ENCODE data around the gene PDE7B. TPM values are rescaled to one million over a fixed set of nuclear protein-coding genes. Genes with fewer than 3 reads are reported as not detected.

The PDE7B gene
- polyA plus RNA-seq, 1 of the 3 experiments (the other 2 are of a cell fraction): 1.9 TPM

DNA sequence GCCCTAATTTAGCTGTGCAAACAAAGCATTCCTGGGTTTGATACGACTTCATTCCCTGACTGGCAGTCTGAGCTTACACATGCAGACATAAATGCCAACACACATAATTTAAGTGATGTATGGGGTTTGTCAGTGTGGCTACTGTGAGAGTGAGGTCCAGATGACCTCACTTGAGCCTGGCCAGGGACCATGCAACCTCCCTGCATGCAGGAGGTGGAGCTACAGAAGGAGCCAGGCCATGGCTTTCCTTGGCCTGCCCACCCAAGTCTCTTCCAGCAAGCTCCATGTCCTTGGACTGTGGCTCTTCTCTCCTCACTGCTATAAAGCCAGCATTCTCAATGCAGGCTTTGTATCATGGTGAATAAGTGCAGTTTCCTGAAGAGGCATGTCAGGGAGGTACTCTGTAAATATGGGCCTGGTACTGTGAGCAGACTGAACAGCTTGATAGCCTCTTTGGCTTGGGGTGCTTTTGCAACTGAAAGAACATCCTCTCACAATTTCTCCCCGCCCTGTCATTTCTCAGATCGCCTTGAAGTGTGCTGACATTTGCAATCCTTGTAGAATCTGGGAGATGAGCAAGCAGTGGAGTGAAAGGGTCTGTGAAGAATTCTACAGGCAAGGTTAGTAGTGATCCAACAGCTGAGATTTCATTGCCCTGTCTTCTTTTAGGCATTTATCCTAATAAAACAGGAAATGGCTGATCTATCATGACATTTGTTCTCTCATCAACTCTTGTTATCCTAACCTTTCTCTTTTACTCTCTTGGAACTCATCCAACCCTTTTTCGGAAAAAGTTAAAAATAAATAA, 329.4 kb downstream of the PDE7B start:
- 91% methylated on average over 4 of the region's 4 CpGs for WGBS (ENCODE audit: low lambda C conversion rate)
- Histone ChIP-seq H3K27me3 (ENCODE audit: insufficient read depth) (no peaks in the 10 kb centered on the region), H3K27ac (ENCODE audit: low read depth in 2 of 2, low read length in 1 of 2) (no peak overlapping the region), H3K9me2 (no peaks in the 10 kb centered on the region), H2AFZ (ENCODE audit: low read depth) (no peak overlapping the region), H3K4me2 (no peak overlapping the region), H3K4me3 (ENCODE audit: low read depth in 2 of 2, low read length in 1 of 2) (no peak overlapping the region), H4K20me1 (ENCODE audit: insufficient read depth) (no peaks in the 10 kb centered on the region), H3K36me3 (replicated peaks in 1 of 2; ENCODE audit: control insufficient read depth in 1 of 2, insufficient read depth in 2 of 2, low read length in 1 of 2) (peaks cover 0 to 3% of the 10 kb centered on the region in 2 experiments), H3K9me3 (no peaks in the 10 kb centered on the region), H3K4me1 (ENCODE audit: control insufficient read depth in 1 of 2, insufficient read depth in 2 of 2, low read depth in 1 of 2, low read length in 1 of 2) (peaks cover 0 to 2% of the 10 kb centered on the region in 2 experiments; a peak in 1 of 4 replicates), H3K9ac (no peak overlapping the region), H3F3A (replicated peaks; ENCODE audit: insufficient read depth) (no peaks in the 10 kb centered on the region), H3K79me2 (ENCODE audit: insufficient read depth) (no peaks in the 10 kb centered on the region)
- ChIA-PET POLR2A (no interaction called here), CTCF (interaction anchor here (1.2 kb wide), 1 partner anchor 45 kb away, joined by 3 read pairs; no protein-coding TSS in a partner anchor)
- DNase-seq: no peak
- TF ChIP-seq FOSL2 (IDR thresholded peaks at IDR 0.05; ENCODE audit: borderline replicate concordance, low read depth) (no peak), TEAD4 (IDR thresholded peaks at IDR 0.05; ENCODE audit: borderline replicate concordance, insufficient read depth) (no peak), FOXJ3 (CRISPR knock-in tag; IDR thresholded peaks at IDR 0.05) (no peak), EZH2phosphoT487 (IDR thresholded peaks at IDR 0.05; ENCODE audit: borderline replicate concordance, low read depth) (no peak), RFX5 (IDR thresholded peaks at IDR 0.05; ENCODE audit: low read length) (no peak), JUND (IDR thresholded peaks at IDR 0.05) (no peak), SMC3 (IDR thresholded peaks at IDR 0.05; ENCODE audit: low read depth, low read length) (no peak), MXI1 (IDR thresholded peaks at IDR 0.05; ENCODE audit: low read depth, low read length) (no peak), TCF12 (IDR thresholded peaks at IDR 0.05) (no peak), REST (IDR thresholded peaks at IDR 0.05; ENCODE audit: low read depth, low read length) (no peak), POLR2AphosphoS5 (IDR thresholded peaks at IDR 0.05; ENCODE audit: low read depth, low read length) (no peak), RXRA (IDR thresholded peaks at IDR 0.05; ENCODE audit: borderline replicate concordance, low read depth) (no peak), ZBTB33 (IDR thresholded peaks at IDR 0.05; ENCODE audit: borderline replicate concordance, low read depth) (no peak), YY1 (IDR thresholded peaks at IDR 0.05; ENCODE audit: low read depth) (no peak), TAF1 (IDR thresholded peaks at IDR 0.05; ENCODE audit: borderline replicate concordance, low read depth, low read length) (no peak)
- TF ChIP-seq, protein P1, sequence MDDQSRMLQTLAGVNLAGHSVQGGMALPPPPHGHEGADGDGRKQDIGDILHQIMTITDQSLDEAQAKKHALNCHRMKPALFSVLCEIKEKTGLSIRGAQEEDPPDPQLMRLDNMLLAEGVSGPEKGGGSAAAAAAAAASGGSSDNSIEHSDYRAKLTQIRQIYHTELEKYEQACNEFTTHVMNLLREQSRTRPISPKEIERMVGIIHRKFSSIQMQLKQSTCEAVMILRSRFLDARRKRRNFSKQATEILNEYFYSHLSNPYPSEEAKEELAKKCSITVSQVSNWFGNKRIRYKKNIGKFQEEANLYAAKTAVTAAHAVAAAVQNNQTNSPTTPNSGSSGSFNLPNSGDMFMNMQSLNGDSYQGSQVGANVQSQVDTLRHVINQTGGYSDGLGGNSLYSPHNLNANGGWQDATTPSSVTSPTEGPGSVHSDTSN (IDR thresholded peaks at IDR 0.05): no peak
- TF ChIP-seq, protein P2, sequence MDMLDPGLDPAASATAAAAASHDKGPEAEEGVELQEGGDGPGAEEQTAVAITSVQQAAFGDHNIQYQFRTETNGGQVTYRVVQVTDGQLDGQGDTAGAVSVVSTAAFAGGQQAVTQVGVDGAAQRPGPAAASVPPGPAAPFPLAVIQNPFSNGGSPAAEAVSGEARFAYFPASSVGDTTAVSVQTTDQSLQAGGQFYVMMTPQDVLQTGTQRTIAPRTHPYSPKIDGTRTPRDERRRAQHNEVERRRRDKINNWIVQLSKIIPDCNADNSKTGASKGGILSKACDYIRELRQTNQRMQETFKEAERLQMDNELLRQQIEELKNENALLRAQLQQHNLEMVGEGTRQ (IDR thresholded peaks at IDR 0.05; ENCODE audit: borderline replicate concordance, low read depth, low read length): no peak
- TF ChIP-seq, protein P3, sequence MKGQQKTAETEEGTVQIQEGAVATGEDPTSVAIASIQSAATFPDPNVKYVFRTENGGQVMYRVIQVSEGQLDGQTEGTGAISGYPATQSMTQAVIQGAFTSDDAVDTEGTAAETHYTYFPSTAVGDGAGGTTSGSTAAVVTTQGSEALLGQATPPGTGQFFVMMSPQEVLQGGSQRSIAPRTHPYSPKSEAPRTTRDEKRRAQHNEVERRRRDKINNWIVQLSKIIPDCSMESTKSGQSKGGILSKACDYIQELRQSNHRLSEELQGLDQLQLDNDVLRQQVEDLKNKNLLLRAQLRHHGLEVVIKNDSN (IDR thresholded peaks at IDR 0.05; ENCODE audit: borderline replicate concordance, low read depth): no peak

Data from SK-N-SH (cell line).